ENCODE measurements around the gene CLMN. TPM values are rescaled to one million over a fixed set of nuclear protein-coding genes. Genes with fewer than 3 reads are reported as not detected.
A peak's percentile ranks its signal among the peaks of the same experiment; 100 is the strongest.

CLMN gene
- total and polyA plus RNA-seq, 2 experiments from 2014 or later, result 3.2 to 5.7 TPM

GRCh38 chr14:95346820-95347219 lies 27.1 kb upstream of the CLMN start (continued):
- no peak for TF ChIP-seq CTCF (conservative IDR thresholded peaks at IDR 0.05; ENCODE audit: low read depth in 2 of 2)
- no peak for TF ChIP-seq REST (IDR thresholded peaks at IDR 0.05; ENCODE audit: unreplicated experiment)
- no peak for TF ChIP-seq NANOG (IDR thresholded peaks at IDR 0.05; ENCODE audit: borderline replicate concordance)
- TF ChIP-seq EZH2phosphoT487 (IDR thresholded peaks at IDR 0.05; ENCODE audit: unreplicated experiment), result no peak
- TF ChIP-seq CREB1 (CRISPR knock-in tag; IDR thresholded peaks at IDR 0.05; ENCODE audit: low read depth), result no peak
- TF ChIP-seq POLR2AphosphoS5 (IDR thresholded peaks at IDR 0.05; ENCODE audit: low read depth), result no peak
- no peak for TF ChIP-seq STAT1 (IDR thresholded peaks at IDR 0.05; ENCODE audit: unreplicated experiment)

GRCh38 chr14:95346266-95346665 lies 26.6 kb upstream of the CLMN start:
- Histone ChIP-seq H3K4me1 (ENCODE audit: insufficient read depth) (no peaks in the 10 kb centered on the region), H3K79me2 (replicated peaks; ENCODE audit: insufficient read depth) (no peaks in the 10 kb centered on the region), H3K9me2 (ENCODE audit: insufficient read depth) (no peaks in the 10 kb centered on the region), H3F3A (replicated peaks; ENCODE audit: low read depth) (no peaks in the 10 kb centered on the region), H3K4me2 (no peak overlapping the region), H3K4me3 (no peak overlapping the region), H3K36me3 (ENCODE audit: insufficient read depth) (no peaks in the 10 kb centered on the region), H3K27ac (ENCODE audit: low read depth) (no peak overlapping the region), H4K20me1 (replicated peaks; ENCODE audit: insufficient read depth) (no peaks in the 10 kb centered on the region), H2AFZ (peak overlapping the region; percentile 14; the same call in 1 of the 2 replicates), H3K27me3 (ENCODE audit: insufficient read depth) (no peaks in the 10 kb centered on the region)
- Mint-ChIP-seq H3K4me1 (no peaks in the 10 kb centered on the region; the same call in 1 of the 3 replicates), H3K27ac (no peak overlapping the region), H3K36me3 (ENCODE audit: low read depth) (no peaks in the 10 kb centered on the region), H3K4me3 (no peak overlapping the region), H3K27me3 (ENCODE audit: insufficient read depth, low read depth, poor library complexity) (peaks cover 2% of the 10 kb centered on the region), H3K9me3 (no peaks in the 10 kb centered on the region)
- TF ChIP-seq NANOG (IDR thresholded peaks at IDR 0.05; ENCODE audit: borderline replicate concordance), result no peak
- no peak for TF ChIP-seq ZNF462 (CRISPR knock-in tag; IDR thresholded peaks at IDR 0.05)
- TF ChIP-seq EZH2 (IDR thresholded peaks at IDR 0.05; ENCODE audit: low read depth, unreplicated experiment), result no peak
- TF ChIP-seq POLR2AphosphoS5 (IDR thresholded peaks at IDR 0.05; ENCODE audit: low read depth), result no peak
- no peak for TF ChIP-seq ZNF331 (CRISPR knock-in tag; IDR thresholded peaks at IDR 0.05; ENCODE audit: low read depth)
- TF ChIP-seq STAT1 (IDR thresholded peaks at IDR 0.05; ENCODE audit: unreplicated experiment), result no peak
- TF ChIP-seq ZNF114 (CRISPR knock-in tag; IDR thresholded peaks at IDR 0.05), result no peak
- ATAC-seq (no peak), DNase-seq (ENCODE audit: low spot score) (no peak)
